ENCODE results near the gene SLC38A8.

DNA sequence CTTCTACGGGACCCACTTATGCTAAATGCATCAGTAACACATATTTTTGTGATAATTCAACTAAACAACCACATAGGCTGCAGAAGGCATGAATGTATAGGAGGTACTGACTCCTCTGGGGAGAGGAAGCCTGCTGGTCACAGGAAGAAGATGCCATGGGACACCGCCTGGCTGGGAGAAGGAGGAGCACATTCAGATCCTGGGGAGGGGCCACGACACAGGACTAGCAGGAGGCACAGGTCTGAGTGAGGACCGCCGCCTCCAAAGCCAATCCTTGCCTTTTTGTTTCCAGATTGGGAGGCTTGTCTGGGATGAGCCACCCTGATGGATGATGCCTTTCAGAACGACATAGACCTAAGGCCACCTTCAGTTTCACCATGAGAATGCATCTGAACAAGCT, 39.5 kb upstream of the SLC38A8 start:
- TF ChIP-seq, protein P1, sequence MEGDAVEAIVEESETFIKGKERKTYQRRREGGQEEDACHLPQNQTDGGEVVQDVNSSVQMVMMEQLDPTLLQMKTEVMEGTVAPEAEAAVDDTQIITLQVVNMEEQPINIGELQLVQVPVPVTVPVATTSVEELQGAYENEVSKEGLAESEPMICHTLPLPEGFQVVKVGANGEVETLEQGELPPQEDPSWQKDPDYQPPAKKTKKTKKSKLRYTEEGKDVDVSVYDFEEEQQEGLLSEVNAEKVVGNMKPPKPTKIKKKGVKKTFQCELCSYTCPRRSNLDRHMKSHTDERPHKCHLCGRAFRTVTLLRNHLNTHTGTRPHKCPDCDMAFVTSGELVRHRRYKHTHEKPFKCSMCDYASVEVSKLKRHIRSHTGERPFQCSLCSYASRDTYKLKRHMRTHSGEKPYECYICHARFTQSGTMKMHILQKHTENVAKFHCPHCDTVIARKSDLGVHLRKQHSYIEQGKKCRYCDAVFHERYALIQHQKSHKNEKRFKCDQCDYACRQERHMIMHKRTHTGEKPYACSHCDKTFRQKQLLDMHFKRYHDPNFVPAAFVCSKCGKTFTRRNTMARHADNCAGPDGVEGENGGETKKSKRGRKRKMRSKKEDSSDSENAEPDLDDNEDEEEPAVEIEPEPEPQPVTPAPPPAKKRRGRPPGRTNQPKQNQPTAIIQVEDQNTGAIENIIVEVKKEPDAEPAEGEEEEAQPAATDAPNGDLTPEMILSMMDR (IDR thresholded peaks at IDR 0.05; ENCODE audit: low read depth, low read length, missing input control), result no peak
- TF ChIP-seq GABPA (IDR thresholded peaks at IDR 0.05 in 1 of 2, conservative IDR thresholded peaks at IDR 0.05 in 1 of 2) (no peak), HNF4A (conservative IDR thresholded peaks at IDR 0.05) (no peak), RXRA (IDR thresholded peaks at IDR 0.05) (no peak), EGR1 (IDR thresholded peaks at IDR 0.05; ENCODE audit: low read depth in 2 of 2) (no peak), JUND (IDR thresholded peaks at IDR 0.05) (no peak)
- TF ChIP-seq, protein P2, sequence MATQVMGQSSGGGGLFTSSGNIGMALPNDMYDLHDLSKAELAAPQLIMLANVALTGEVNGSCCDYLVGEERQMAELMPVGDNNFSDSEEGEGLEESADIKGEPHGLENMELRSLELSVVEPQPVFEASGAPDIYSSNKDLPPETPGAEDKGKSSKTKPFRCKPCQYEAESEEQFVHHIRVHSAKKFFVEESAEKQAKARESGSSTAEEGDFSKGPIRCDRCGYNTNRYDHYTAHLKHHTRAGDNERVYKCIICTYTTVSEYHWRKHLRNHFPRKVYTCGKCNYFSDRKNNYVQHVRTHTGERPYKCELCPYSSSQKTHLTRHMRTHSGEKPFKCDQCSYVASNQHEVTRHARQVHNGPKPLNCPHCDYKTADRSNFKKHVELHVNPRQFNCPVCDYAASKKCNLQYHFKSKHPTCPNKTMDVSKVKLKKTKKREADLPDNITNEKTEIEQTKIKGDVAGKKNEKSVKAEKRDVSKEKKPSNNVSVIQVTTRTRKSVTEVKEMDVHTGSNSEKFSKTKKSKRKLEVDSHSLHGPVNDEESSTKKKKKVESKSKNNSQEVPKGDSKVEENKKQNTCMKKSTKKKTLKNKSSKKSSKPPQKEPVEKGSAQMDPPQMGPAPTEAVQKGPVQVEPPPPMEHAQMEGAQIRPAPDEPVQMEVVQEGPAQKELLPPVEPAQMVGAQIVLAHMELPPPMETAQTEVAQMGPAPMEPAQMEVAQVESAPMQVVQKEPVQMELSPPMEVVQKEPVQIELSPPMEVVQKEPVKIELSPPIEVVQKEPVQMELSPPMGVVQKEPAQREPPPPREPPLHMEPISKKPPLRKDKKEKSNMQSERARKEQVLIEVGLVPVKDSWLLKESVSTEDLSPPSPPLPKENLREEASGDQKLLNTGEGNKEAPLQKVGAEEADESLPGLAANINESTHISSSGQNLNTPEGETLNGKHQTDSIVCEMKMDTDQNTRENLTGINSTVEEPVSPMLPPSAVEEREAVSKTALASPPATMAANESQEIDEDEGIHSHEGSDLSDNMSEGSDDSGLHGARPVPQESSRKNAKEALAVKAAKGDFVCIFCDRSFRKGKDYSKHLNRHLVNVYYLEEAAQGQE (IDR thresholded peaks at IDR 0.05), result no peak

Data from liver (tissue), 3 donors.